Psoas muscle (tissue), 8 donors: ENCODE data around the gene KDM2A. TPM values are rescaled to one million over a fixed set of nuclear protein-coding genes. Genes with fewer than 3 reads are reported as not detected.

Experiments
- ATAC-seq, 4 donors: fragments of 200-7000 bp; cut with Tn5 transposase; one replicate each; pipeline ENCODE4 v1.9.1; 2020; ENCODE audit warnings: moderate library complexity in 3 of 4, mild to moderate bottlenecking in 2 of 4
- DNase-seq, 2 donors: peaks; one replicate each; pipeline ENCODE4 v3.0.0-alpha.2; 2020
- H3K27ac ChIP-seq: fragments of 200-600 bp; one replicate; pipeline ENCODE4 v1.8.0; 2022
- H3K27me3 ChIP-seq, 3 donors: fragments of 200-600 bp in 1 of 3; one replicate each; pipeline versions ENCODE4 v1.6.1 to v1.8.0; 2013 to 2022; ENCODE audit warnings: low read length in 2 of 3, mild to moderate bottlenecking in 2 of 3, moderate library complexity in 1 of 3; ENCODE audit not compliant: insufficient read depth in 3 of 3
- H3K36me3 ChIP-seq, 2 donors: fragments of 200-600 bp in 1 of 2; one replicate each; pipeline versions ENCODE4 v1.6.1 to v1.8.0; 2013 to 2022; ENCODE audit warnings: low read depth in 1 of 2, mild to moderate bottlenecking in 1 of 2, moderate library complexity in 1 of 2; ENCODE audit not compliant: insufficient read depth in 1 of 2
- H3K4me1 ChIP-seq: fragments of 200-600 bp; one replicate; pipeline ENCODE4 v1.8.0; 2022
- H3K4me3 ChIP-seq: fragments of 200-600 bp; one replicate; pipeline ENCODE4 v1.8.0; 2022; ENCODE audit warnings: mild to moderate bottlenecking
- H3K9me3 ChIP-seq: fragments of 200-600 bp; one replicate; pipeline ENCODE4 v1.8.0; 2022
- WGBS, 3 donors: extraction: QIAGEN DNeasy Blood & Tissue Kit; methylation state at CpG; one replicate each; pipeline versions ENCODE4 v1.1.6 to v1.1.7; 2013; 5-methylcytosine and 5-hydroxymethylcytosine counted together
- intact Hi-C, 2 donors: fragments of 100-400 bp; cut with DNase I; formaldehyde crosslinking; loops; one replicate each; pipeline versions ENCODE4 v1.11.0 to v1.14.2; 2022
- long read RNA-seq, 2 donors: library from polyadenylated mRNA; unstranded; transcript quantifications; one replicate each; pipeline ENCODE4 v2.0.0, GENCODE V29; 2021
- polyA plus RNA-seq, 3 donors: library from polyadenylated mRNA; stranded (reverse); fragments of 200-250 nt; gene quantifications; one replicate each; pipeline ENCODE4 v1.2.3, GENCODE V29; 2013
- total RNA-seq, 4 donors: library from RNA; stranded (reverse); fragmentation: NEBNext Ultra II Directional in 2 of 4; extraction: Animal tissue kit (Norgen Biotek cat#: 25700) in 2 of 4; gene quantifications; one replicate each; pipeline versions ENCODE4 v1.2.1 to v1.2.4, GENCODE V29; 2021 to 2023
- TF ChIP-seq, protein P1 (sequence below): fragments of 200-600 bp; IDR thresholded peaks from one replicate; pipeline ENCODE4 v1.8.0; 2022; ENCODE audit warnings: antibody characterized with exemption
- donor health status: healthy with polysubstance abuse.
- donor health status: DM: no; HTN: no; CAD: no; lungs with moderate emphysema.
- donor health status: Bipolar disorder and iron deficiency.
- donor health status: healthy.
- donor health status: DM: yes; HTN: yes; CAD: no.
- donor health status: DM: no; HTN: no; CAD: no.
- donor health status: DM: no; HTN: no; CAD: no.
- donor health status: DM: yes; HTN: yes; CAD: no.

The KDM2A gene
- 10 to 100 TPM; 51.1 to 61.4 (median 54.5) TPM for total RNA-seq
- 10 to 100 TPM; 26.6 to 67.9 (median 28.0) TPM for polyA plus RNA-seq
- long read RNA-seq, donor 1, partial matches to known transcripts: 1 of 11 reads
- long read RNA-seq, donor 1, other reads (novel, unspliced or antisense): 9 of 11 reads
- long read RNA-seq, donor 2, full-length matches to known transcripts: 4 of 27 reads
- long read RNA-seq, donor 2, partial matches to known transcripts: 19 of 27 reads
- long read RNA-seq, donor 2, other reads (novel, unspliced or antisense): 4 of 27 reads

- ATAC-seq (peak; percentile 89 to 94 (median 92)), DNase-seq (peak; percentile 99 to 100)
- H3K27ac ChIP-seq: peak within 1 kb of the TSS; percentile 99
- H3K4me1 ChIP-seq: peaks cover 33% of the 10 kb centered on the region
- H3K9me3 ChIP-seq: no peaks in the 10 kb centered on the region
- H3K36me3 ChIP-seq: peaks cover 0 to 5% of the 10 kb centered on the region in 2 donors
- intact Hi-C loops: loop anchor here in 1 of 2 donors (5.0 kb wide), 1 partner anchor 62 kb away; the partner anchor contains the start of gene RHOD
- peak within 1 kb of the TSS; percentile 99 for H3K4me3 ChIP-seq
- H3K27me3 ChIP-seq: no peaks in the 10 kb centered on the region
- TF ChIP-seq, protein P1, sequence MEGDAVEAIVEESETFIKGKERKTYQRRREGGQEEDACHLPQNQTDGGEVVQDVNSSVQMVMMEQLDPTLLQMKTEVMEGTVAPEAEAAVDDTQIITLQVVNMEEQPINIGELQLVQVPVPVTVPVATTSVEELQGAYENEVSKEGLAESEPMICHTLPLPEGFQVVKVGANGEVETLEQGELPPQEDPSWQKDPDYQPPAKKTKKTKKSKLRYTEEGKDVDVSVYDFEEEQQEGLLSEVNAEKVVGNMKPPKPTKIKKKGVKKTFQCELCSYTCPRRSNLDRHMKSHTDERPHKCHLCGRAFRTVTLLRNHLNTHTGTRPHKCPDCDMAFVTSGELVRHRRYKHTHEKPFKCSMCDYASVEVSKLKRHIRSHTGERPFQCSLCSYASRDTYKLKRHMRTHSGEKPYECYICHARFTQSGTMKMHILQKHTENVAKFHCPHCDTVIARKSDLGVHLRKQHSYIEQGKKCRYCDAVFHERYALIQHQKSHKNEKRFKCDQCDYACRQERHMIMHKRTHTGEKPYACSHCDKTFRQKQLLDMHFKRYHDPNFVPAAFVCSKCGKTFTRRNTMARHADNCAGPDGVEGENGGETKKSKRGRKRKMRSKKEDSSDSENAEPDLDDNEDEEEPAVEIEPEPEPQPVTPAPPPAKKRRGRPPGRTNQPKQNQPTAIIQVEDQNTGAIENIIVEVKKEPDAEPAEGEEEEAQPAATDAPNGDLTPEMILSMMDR: peak; percentile 16
- whole genome bisulfite sequencing, 3 donors: 0 to 1% (median 1%) methylated on average over 48 to 96 of the region's 97 CpGs
These were observed at the start of gene KDM2A for GRCh38 chr11:67118801-67119584. Gene KDM2A, plus strand, starts transcription at chr11:67119263. Its CDS starts 2,054 bp downstream, at chr11:67121317.

GRCh38 chr11:67071420-67072284 lies 47.4 kb upstream of the KDM2A start:
- peak overlapping the region; percentile 53 for H3K4me3 ChIP-seq
- 46 to 55% (median 53%) methylated on average over 53 of the region's 53 CpGs for WGBS, 3 donors
- H3K36me3 ChIP-seq: peaks cover 0 to 9% of the 10 kb centered on the region in 2 donors
- intact Hi-C loops: loop anchor here in 1 of 2 donors (2.0 kb wide), 1 partner anchor 17 kb away; no protein-coding TSS in a partner anchor
- H3K27me3 ChIP-seq: no peaks in the 10 kb centered on the region
- peak; percentile 83 to 94 (median 87) for ATAC-seq
- H3K9me3 ChIP-seq: no peaks in the 10 kb centered on the region
- TF ChIP-seq, protein P1: peak; percentile 79
- DNase-seq: peak; percentile 74 to 82
- H3K4me1 ChIP-seq: no peaks in the 10 kb centered on the region
- no peak overlapping the region for H3K27ac ChIP-seq

- TF ChIP-seq, protein P1: no peak
- WGBS, 3 donors: 88 to 90% (median 88%) methylated on average over 11 of the region's 11 CpGs
- Histone ChIP-seq H3K4me1 (no peaks in the 10 kb centered on the region), H3K4me3 (no peak overlapping the region), H3K27me3 (no peaks in the 10 kb centered on the region), H3K27ac (no peak overlapping the region), H3K36me3 (peaks cover 0 to 9% of the 10 kb centered on the region in 2 donors), H3K9me3 (no peaks in the 10 kb centered on the region)
- intact Hi-C loops: no loop called here
- no peak for ATAC-seq
- no peak for DNase-seq
These were observed 46.8 kb upstream of the KDM2A start for GRCh38 chr11:67072295-67072694.

- H3K27me3 ChIP-seq: no peaks in the 10 kb centered on the region
- no peaks in the 10 kb centered on the region for H3K9me3 ChIP-seq
- TF ChIP-seq, protein P1: no peak
- H3K4me3 ChIP-seq: no peak overlapping the region
- no peaks in the 10 kb centered on the region for H3K4me1 ChIP-seq
- peaks cover 0 to 9% of the 10 kb centered on the region in 2 donors for H3K36me3 ChIP-seq
- DNase-seq (no peak), ATAC-seq (no peak)
- intact Hi-C loops: no loop called here
- 71 to 79% (median 76%) methylated on average over 9 of the region's 9 CpGs for WGBS, 3 donors
- no peak overlapping the region for H3K27ac ChIP-seq
These were observed 45.2 kb upstream of the KDM2A start for GRCh38 chr11:67073908-67074307.
